Gastroesophageal sphincter (tissue), 3 donors: ENCODE measurements around the gene DPH3.

ENCODE experiments used
- EP300 ChIP-seq: sonication (generic); formaldehyde crosslinking; IDR thresholded peaks from one replicate; pipeline ENCODE4 v1.6.1; 2017; ENCODE audit warnings: antibody characterized with exemption, mild to moderate bottlenecking
- POLR2A ChIP-seq, 2 donors: fragments of 450-650 bp; IDR thresholded peaks; one replicate each; pipeline ENCODE4 v1.6.1; 2017; ENCODE audit warnings: antibody characterized with exemption in 2 of 2, mild to moderate bottlenecking in 2 of 2, moderate library complexity in 1 of 2
- POLR2AphosphoS5 ChIP-seq: sonication (generic); formaldehyde crosslinking; IDR thresholded peaks from one replicate; pipeline ENCODE4 v1.6.1; 2017; ENCODE audit warnings: antibody characterized with exemption
- TF ChIP-seq, protein P1 (sequence below), 4 experiments: fragments of 200-600 bp in 2 of 4; fragments of 450-650 bp in 2 of 4; sonication (generic) in 1 of 4; IDR thresholded peaks; one replicate each; pipeline ENCODE4 v1.5.1; 2017 to 2019; ENCODE audit warnings: antibody characterized with exemption in 4 of 4, mild to moderate bottlenecking in 2 of 4, moderate library complexity in 2 of 4

DNA sequence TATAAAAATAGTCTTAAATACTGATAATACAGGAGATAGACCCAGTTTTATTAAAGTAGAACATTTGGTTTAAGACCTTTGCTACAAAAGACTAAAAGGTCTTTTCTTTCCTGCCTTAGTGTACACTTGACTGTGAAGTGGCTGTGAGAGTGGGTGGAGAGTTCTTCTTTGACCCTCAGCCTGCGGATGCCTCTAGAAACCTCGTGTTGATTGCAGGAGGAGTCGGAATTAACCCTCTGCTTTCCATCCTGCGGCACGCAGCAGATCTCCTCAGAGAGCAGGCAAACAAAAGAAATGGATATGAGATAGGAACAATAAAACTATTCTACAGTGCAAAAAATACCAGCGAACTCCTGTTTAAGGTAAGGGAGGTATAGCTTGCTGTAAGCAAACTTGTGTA is 36.8 kb upstream of the DPH3 start:
- TF ChIP-seq, protein P1, sequence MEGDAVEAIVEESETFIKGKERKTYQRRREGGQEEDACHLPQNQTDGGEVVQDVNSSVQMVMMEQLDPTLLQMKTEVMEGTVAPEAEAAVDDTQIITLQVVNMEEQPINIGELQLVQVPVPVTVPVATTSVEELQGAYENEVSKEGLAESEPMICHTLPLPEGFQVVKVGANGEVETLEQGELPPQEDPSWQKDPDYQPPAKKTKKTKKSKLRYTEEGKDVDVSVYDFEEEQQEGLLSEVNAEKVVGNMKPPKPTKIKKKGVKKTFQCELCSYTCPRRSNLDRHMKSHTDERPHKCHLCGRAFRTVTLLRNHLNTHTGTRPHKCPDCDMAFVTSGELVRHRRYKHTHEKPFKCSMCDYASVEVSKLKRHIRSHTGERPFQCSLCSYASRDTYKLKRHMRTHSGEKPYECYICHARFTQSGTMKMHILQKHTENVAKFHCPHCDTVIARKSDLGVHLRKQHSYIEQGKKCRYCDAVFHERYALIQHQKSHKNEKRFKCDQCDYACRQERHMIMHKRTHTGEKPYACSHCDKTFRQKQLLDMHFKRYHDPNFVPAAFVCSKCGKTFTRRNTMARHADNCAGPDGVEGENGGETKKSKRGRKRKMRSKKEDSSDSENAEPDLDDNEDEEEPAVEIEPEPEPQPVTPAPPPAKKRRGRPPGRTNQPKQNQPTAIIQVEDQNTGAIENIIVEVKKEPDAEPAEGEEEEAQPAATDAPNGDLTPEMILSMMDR (IDR thresholded peaks at IDR 0.05), result no peak
- TF ChIP-seq POLR2AphosphoS5 (no peak), POLR2A (IDR thresholded peaks at IDR 0.05) (no peak), EP300 (no peak)
